H54 (cell line): ENCODE data around the gene ZCCHC3.

Source experiments
- DNase-seq: peaks from one replicate; pipeline ENCODE4 v3.0.0; 2011; ENCODE audit warnings: low spot score, mixed read lengths; ENCODE audit not compliant: insufficient read length
- FAIRE-seq: peaks from 3 replicates; lab custom pipeline; 2011; peaks lifted over from hg19 to GRCh38; lab: Jason Lieb, UNC
- POLR2A ChIP-seq: IDR thresholded peaks from 2 replicates; pipeline ENCODE4 v1.6.1; 2011; ENCODE audit warnings: low read depth, mild to moderate bottlenecking, low read length

Gene ZCCHC3

DNA sequence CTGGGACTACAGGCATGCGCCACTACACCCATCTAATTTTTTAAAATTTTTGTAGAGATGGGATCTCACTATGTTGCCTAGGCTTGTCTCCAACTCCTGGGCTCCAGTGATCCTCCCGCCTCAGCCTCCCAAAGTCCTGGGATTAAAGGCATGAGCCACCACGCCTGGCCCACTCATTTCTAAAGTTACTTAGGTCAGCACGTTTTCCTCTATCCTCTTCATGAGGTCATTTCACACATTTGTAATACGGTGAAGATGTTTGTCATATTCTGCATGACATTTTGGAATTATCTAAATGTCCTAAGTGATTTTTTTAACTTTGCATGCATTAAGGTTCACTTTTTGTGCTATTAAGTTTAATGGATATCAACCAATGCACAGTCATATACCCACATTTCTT lies 16.0 kb downstream of the ZCCHC3 start:
- no peak for FAIRE-seq
- TF ChIP-seq POLR2A, result no peak
- DNase-seq, result no peak

GRCh38 chr20:313948-314347 lies 16.6 kb downstream of the ZCCHC3 start:
- no peak for TF ChIP-seq POLR2A
- FAIRE-seq (no peak), DNase-seq (no peak)

GRCh38 chr20:316316-317068 lies 19.1 kb downstream of the ZCCHC3 start:
- DNase-seq (no peak), FAIRE-seq (no peak)
- TF ChIP-seq POLR2A, result no peak

DNA sequence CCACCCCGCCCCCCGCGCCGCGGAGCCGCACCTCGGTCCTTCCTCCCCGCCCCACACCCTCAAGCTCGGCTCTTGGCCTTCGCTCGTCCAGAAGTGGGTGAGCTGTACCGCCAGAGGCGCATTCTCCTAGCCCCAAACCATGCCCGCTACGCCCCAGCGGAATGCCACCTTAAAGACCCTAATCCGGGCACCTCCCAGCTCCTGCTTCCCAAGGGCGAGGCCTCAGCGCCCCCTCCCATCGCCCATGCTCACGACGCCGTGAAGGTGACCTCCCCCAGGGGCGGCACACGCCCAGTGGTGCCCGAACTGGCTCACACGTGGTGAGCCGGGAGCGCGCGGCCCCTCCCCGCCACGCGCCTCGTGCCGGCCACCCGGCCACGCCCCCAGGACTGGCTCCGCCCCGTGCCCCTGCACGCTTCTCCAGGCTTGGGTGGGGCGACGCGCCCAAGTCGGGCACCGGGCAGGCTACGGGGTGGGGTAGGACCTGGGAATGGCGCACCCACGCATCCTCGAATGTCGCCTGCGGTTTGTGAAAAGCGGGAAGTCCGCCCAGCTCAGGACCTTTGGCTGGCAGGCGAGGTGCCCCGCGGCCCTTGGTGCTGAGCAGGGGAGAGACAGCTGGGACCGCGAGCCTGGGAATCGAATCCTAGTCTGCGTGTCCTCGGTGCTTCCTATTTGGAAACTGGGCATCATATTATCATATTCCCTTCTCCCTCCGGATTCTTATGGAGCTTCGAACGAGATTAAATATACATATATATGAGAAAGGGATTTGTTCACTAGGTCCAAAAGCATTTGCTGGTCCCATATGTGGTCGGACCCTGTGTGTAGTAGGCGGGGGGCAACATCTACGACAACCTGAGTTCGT lies 27.0 kb downstream of the ZCCHC3 start:
- no peak for FAIRE-seq
- TF ChIP-seq POLR2A, result peak; percentile 82
- peak; percentile 90 for DNase-seq

DNA sequence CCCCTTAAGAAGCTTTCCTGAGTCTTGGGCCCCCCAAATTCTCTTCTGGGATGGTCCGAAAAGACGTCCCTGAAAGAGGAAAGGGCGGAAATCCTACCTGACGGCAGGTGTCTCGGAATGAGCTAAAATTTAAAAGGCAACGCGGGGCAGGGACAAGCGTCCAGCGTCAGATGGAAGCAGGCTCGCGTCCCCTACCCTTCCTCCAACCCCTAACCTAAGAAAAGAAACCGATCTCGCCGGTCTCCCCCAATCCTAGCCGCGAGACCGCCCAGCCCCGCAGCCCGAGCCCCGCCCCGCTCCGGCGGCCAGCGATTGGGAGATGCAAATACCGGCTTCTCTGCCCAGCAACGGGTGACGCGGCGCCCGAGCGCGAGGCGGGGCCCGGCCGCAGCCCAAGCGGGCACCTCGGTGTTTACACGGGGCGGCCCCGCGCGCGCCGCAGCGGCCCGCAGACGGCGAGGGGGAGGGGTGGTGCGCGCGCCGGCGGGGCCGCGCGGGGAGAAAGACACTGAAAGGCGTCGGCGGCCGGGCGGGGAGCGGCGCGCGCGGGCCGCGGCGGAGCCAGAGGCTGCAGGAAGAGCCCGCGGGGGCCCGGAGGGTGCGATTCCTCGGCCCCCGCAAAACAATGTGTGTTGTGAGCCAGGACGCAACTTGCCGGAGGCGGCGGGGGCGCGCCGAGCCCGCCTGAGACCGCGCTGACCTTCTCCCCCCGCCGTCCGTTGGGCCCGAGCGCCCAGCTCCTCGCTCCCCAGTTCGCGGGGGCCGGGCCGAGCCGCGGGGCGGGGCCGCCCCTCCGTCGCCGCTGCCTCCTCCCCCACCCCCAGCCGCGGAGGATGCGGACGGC lies 27.9 kb downstream of the ZCCHC3 start, which contains the start of gene SOX12:
SOX12 (plus strand) TSS at position 508 of the 844 bp plus-strand sequence. CDS start 373 bp downstream, outside the sequence.
- FAIRE-seq, result no peak
- TF ChIP-seq POLR2A, result peak; percentile 52
- peak; percentile 81 for DNase-seq

GRCh38 chr20:325889-326644 lies 28.7 kb downstream of the ZCCHC3 start:
- FAIRE-seq (no peak), DNase-seq (no peak)
- peak; percentile 0; the same call in 1 of the 2 replicates for TF ChIP-seq POLR2A

GRCh38 chr20:326645-327185 lies 29.3 kb downstream of the ZCCHC3 start:
- FAIRE-seq, result no peak
- TF ChIP-seq POLR2A, result 0 out of 2 replicates have a peak, but pooled peaks have one; percentile 13
- no peak for DNase-seq

- DNase-seq (peak; percentile 76), FAIRE-seq (no peak)
- TF ChIP-seq POLR2A, result no peak
These were observed 30.0 kb downstream of the ZCCHC3 start for GRCh38 chr20:327186-328026.

GRCh38 chr20:328027-328974 lies 30.9 kb downstream of the ZCCHC3 start:
- no peak for FAIRE-seq
- no peak for DNase-seq
- TF ChIP-seq POLR2A, result no peak

DNA sequence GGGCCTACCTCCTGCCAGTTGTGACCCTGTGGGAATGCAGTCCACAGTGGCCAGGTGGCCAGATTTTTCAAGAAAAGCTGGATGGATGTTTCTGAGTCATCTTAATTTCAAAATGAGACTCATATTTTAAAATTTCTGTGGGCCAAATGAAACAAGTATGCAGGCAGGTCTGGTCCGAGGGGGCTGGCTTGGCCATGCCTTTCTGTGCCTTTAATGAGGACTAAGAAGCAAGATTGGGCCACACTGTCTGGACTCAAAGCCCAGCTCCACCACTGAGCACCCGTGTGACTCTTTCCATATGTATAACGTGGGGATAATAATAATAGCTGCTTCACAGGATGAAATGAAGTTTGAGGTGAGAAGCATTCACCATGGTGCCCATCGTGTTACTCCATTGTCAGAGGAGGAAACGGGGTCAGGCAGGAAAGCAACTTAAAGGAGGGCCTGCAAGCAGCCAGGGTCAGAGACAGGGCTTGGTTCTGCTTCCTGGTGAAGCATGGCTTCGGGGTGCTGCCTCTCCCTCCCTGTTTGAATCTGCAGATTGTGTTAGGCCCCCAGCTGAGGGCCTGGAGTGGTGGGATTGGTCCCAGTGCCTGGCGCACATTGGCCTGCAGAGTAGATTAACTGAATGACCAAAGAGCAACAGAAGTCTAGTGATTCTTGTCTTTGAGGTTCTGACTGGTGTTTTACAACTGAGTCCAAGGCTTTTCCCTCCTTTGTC lies 31.8 kb downstream of the ZCCHC3 start:
- FAIRE-seq (no peak), DNase-seq (no peak)

GRCh38 chr20:329851-330232 lies 32.5 kb downstream of the ZCCHC3 start:
- FAIRE-seq, result no peak
- DNase-seq, result no peak
- TF ChIP-seq POLR2A, result no peak

More for the DNA sequence above, 31.8 kb downstream of the ZCCHC3 start:
- TF ChIP-seq POLR2A, result no peak
